SK-N-MC (cell line): ENCODE data around the gene UNC13B.
"Not testable (repeated sequence)": the region's sequence is repeated elsewhere in the genome, so short reads cannot be mapped to it uniquely, and the experiment has no call there.

Source experiments
- EZH2 ChIP-seq: fragments of 200-600 bp; sonication (generic); IDR thresholded peaks from one replicate; pipeline ENCODE4 v1.6.1; 2017; ENCODE audit warnings: antibody characterized with exemption
- FOXP2 ChIP-seq: optimal IDR thresholded peaks from 2 replicates; pipeline ENCODE3; 2011; ENCODE audit warnings: mild to moderate bottlenecking, moderate library complexity; ENCODE audit not compliant: insufficient read depth; ENCODE audit errors: extremely low read length, control extremely low read depth
- POLR2AphosphoS5 ChIP-seq: IDR thresholded peaks from 2 replicates; pipeline ENCODE4 v1.6.1; 2012; ENCODE audit warnings: mild to moderate bottlenecking, low read depth, low read length, borderline replicate concordance

- not testable (repeated sequence) for TF ChIP-seq POLR2AphosphoS5, EZH2, FOXP2
Observed at GRCh38 chr9:35167429-35167828, 5.6 kb downstream of the UNC13B start.
